Umbilical cord (tissue), 2 donors: ENCODE measurements around the gene PRAMEF2. TPM values are rescaled to one million over a fixed set of nuclear protein-coding genes. Genes with fewer than 3 reads are reported as not detected.
"Not testable (repeated sequence)": the region's sequence is repeated elsewhere in the genome, so short reads cannot be mapped to it uniquely, and the experiment has no call there.

Source experiments
- DNase-seq: peaks from one replicate; pipeline ENCODE4 v3.0.0-alpha.2; 2015; ENCODE audit warnings: low spot score
- total RNA-seq: library from RNA; depleted of rRNA; stranded (reverse); fragments of >200 nt; gene quantifications from one replicate; pipeline ENCODE4 v1.2.3, GENCODE V29; 2014; ENCODE audit warnings: low replicate concordance; ENCODE audit not compliant: insufficient read depth

The PRAMEF2 gene
- 0.72 TPM for total RNA-seq

GRCh38 chr1:12856786-12857185 is at the start of gene PRAMEF2:
Gene PRAMEF2 (plus strand): TSS chr1:12857086. CDS start chr1:12859010, 1,924 bp downstream.
- DNase-seq: not testable (repeated sequence)

GRCh38 chr1:12809933-12810332 is 47.0 kb upstream of the PRAMEF2 start:
- DNase-seq: no peak

GRCh38 chr1:12810691-12811408 is 46.0 kb upstream of the PRAMEF2 start:
- DNase-seq: no peak

GRCh38 chr1:12811409-12811784 is 45.5 kb upstream of the PRAMEF2 start:
- DNase-seq: no peak

GRCh38 chr1:12819061-12819460 is 37.8 kb upstream of the PRAMEF2 start:
- DNase-seq: not testable (repeated sequence)

- not testable (repeated sequence) for DNase-seq
These were observed 25.6 kb upstream of the PRAMEF2 start, which contains the start of gene PRAMEF11 for GRCh38 chr1:12831310-12831709. Gene PRAMEF11 (minus strand): TSS chr1:12831410. CDS start chr1:12828789, 2,621 bp downstream.

GRCh38 chr1:12833251-12833650 is 23.6 kb upstream of the PRAMEF2 start:
- not testable (repeated sequence) for DNase-seq

- DNase-seq: not testable (repeated sequence)
These were observed 8.3 kb upstream of the PRAMEF2 start, which contains the start of gene HNRNPCL1 for GRCh38 chr1:12848620-12849019. Gene HNRNPCL1 (minus strand): TSS chr1:12848720. CDS start chr1:12848289, 431 bp downstream.

GRCh38 chr1:12851779-12852178 is 5.1 kb upstream of the PRAMEF2 start:
- no peak for DNase-seq

- DNase-seq: not testable (repeated sequence)
These were observed 6.4 kb downstream of the PRAMEF2 start for GRCh38 chr1:12863131-12863880.

GRCh38 chr1:12878453-12878852 is 21.6 kb downstream of the PRAMEF2 start:
- not testable (repeated sequence) for DNase-seq

- not testable (repeated sequence) for DNase-seq
These were observed 29.2 kb downstream of the PRAMEF2 start, which contains the start of gene PRAMEF4 for GRCh38 chr1:12886101-12886500. Gene PRAMEF4 (minus strand): TSS chr1:12886201. CDS start chr1:12883394, 2,807 bp downstream.

GRCh38 chr1:12898170-12898569 is 41.3 kb downstream of the PRAMEF2 start, which contains the start of gene PRAMEF10:
Gene PRAMEF10 (minus strand): TSS chr1:12898270. CDS start chr1:12895847, 2,423 bp downstream.
- not testable (repeated sequence) for DNase-seq

- DNase-seq: not testable (repeated sequence)
These were observed 42.3 kb downstream of the PRAMEF2 start for GRCh38 chr1:12899186-12899585.

- DNase-seq: not testable (repeated sequence)
These were observed 47.1 kb downstream of the PRAMEF2 start for GRCh38 chr1:12903793-12904572.

Other genes with a start within 250 kb of the PRAMEF2 start
- gene DHRS3, start 238.9 kb upstream of the PRAMEF2 start, total RNA-seq: 107 TPM
- not detected for gene AADACL4, start 213.0 kb upstream of the PRAMEF2 start, total RNA-seq
- 5.8 TPM for gene AADACL3, start 141.0 kb upstream of the PRAMEF2 start, total RNA-seq
- gene CFAP107, start 110.9 kb upstream of the PRAMEF2 start, total RNA-seq: not detected
- gene PRAMEF12, start 83.3 kb upstream of the PRAMEF2 start, total RNA-seq: 2.9 TPM
- gene PRAMEF1, start 65.7 kb upstream of the PRAMEF2 start, total RNA-seq: 6.7 TPM
- gene PRAMEF11, start 25.7 kb upstream of the PRAMEF2 start, total RNA-seq: not detected
- gene HNRNPCL1, start 8.4 kb upstream of the PRAMEF2 start, total RNA-seq: 0.72 TPM
- 1.2 TPM for gene PRAMEF4, start 29.1 kb downstream of the PRAMEF2 start, total RNA-seq
- 0.48 TPM for gene PRAMEF10, start 41.2 kb downstream of the PRAMEF2 start, total RNA-seq
- gene PRAMEF7, start 59.5 kb downstream of the PRAMEF2 start, total RNA-seq: not detected
- gene PRAMEF6, start 90.5 kb downstream of the PRAMEF2 start, total RNA-seq: not detected
- gene PRAMEF27, start 199.5 kb downstream of the PRAMEF2 start, total RNA-seq: not detected
- gene HNRNPCL3, start 203.7 kb downstream of the PRAMEF2 start, total RNA-seq: 2.9 TPM
- not detected for gene PRAMEF25, start 213.7 kb downstream of the PRAMEF2 start, total RNA-seq